Neural cell (in vitro differentiated cells): ENCODE results near the gene UBAP1.

Source experiments
- EZH2 ChIP-seq: fragments of 200-600, 300-800 bp; shearing (Covaris generic), sonication (generic); IDR thresholded peaks from 2 replicates; pipeline ENCODE4 v1.6.1; 2014; ENCODE audit warnings: antibody characterized with exemption, low read length, borderline replicate concordance, mild to moderate bottlenecking; ENCODE audit not compliant: insufficient read depth, poor library complexity, severe bottlenecking
- MXI1 ChIP-seq: fragments of 450-650 bp; conservative IDR thresholded peaks from 2 replicates; pipeline ENCODE4 v1.6.1; 2014; ENCODE audit warnings: antibody characterized with exemption, mild to moderate bottlenecking; ENCODE audit not compliant: poor library complexity, severe bottlenecking
- POLR2AphosphoS5 ChIP-seq: IDR thresholded peaks from 2 replicates; pipeline ENCODE4 v1.6.1; 2012
- RAD21 ChIP-seq: fragments of 450-650 bp; conservative IDR thresholded peaks from 2 replicates; pipeline ENCODE4 v1.6.1; 2014; ENCODE audit warnings: antibody characterized with exemption, mild to moderate bottlenecking, moderate library complexity
- TF ChIP-seq, protein P1 (sequence below): fragments of 450-650 bp; IDR thresholded peaks from 2 replicates; pipeline ENCODE4 v1.5.1; 2014; ENCODE audit warnings: antibody characterized with exemption, mild to moderate bottlenecking, moderate library complexity; ENCODE audit not compliant: poor library complexity, severe bottlenecking

DNA sequence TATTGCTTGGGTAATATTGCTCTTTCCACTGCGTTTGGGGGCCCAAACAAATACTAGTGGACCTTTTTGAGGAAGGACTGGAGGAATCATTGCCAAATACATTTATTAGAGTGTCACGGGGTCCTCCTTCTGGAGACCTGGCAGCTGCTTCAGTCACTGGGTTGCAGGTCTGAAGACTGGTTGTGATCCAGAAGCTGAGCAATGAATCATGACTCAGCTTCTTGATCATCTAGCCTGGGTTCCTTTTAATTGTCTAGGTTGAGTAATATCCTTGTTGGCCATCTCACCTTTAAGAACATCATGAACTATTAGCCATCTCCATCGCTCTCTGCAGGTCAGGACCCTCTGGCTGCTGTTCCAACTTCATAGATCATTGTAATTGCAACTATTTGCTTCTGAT lies 15.4 kb upstream of the UBAP1 start:
- TF ChIP-seq, protein P1, sequence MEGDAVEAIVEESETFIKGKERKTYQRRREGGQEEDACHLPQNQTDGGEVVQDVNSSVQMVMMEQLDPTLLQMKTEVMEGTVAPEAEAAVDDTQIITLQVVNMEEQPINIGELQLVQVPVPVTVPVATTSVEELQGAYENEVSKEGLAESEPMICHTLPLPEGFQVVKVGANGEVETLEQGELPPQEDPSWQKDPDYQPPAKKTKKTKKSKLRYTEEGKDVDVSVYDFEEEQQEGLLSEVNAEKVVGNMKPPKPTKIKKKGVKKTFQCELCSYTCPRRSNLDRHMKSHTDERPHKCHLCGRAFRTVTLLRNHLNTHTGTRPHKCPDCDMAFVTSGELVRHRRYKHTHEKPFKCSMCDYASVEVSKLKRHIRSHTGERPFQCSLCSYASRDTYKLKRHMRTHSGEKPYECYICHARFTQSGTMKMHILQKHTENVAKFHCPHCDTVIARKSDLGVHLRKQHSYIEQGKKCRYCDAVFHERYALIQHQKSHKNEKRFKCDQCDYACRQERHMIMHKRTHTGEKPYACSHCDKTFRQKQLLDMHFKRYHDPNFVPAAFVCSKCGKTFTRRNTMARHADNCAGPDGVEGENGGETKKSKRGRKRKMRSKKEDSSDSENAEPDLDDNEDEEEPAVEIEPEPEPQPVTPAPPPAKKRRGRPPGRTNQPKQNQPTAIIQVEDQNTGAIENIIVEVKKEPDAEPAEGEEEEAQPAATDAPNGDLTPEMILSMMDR = no peak
- no peak for TF ChIP-seq POLR2AphosphoS5
- no peak for TF ChIP-seq EZH2
- TF ChIP-seq MXI1 = no peak
- TF ChIP-seq RAD21 = no peak
